Keratinocyte (primary cell): ENCODE measurements around the gene ATP5F1D. TPM values are rescaled to one million over a fixed set of nuclear protein-coding genes. Genes with fewer than 3 reads are reported as not detected.

ENCODE experiments used
- DNase-seq: peaks from one replicate; pipeline ENCODE4 v3.0.0-alpha.2; 2011; ENCODE audit warnings: low read depth, missing footprints, low spot score
- FAIRE-seq: peaks from 2 replicates; lab custom pipeline; 2011; peaks lifted over from hg19 to GRCh38; lab: Jason Lieb, UNC
- H2AFZ ChIP-seq: 2 replicates; pipeline ENCODE4 v1.6.0; 2012; ENCODE audit warnings: low read length, control low read depth, inconsistent platforms; ENCODE audit not compliant: control insufficient read depth
- H3K27ac ChIP-seq: 2 replicates; pipeline ENCODE4 v1.5.1; 2011; ENCODE audit warnings: low read length; ENCODE audit not compliant: control insufficient read depth, insufficient read depth
- H3K27me3 ChIP-seq: 3 replicates; pipeline ENCODE4 v1.6.0; 2011; ENCODE audit warnings: low read length; ENCODE audit not compliant: control insufficient read depth, insufficient read depth; ENCODE audit errors: extremely low read depth
- H3K36me3 ChIP-seq, 2 experiments: 2 replicates in 1 of 2; 3 replicates in 1 of 2; pipeline ENCODE4 v1.5.1; 2011; ENCODE audit warnings: low read length in 2 of 2, mild to moderate bottlenecking in 1 of 2; ENCODE audit not compliant: control insufficient read depth in 2 of 2, insufficient read depth in 2 of 2; ENCODE audit errors: extremely low read depth in 1 of 2
- H3K4me1 ChIP-seq: 3 replicates; pipeline ENCODE4 v1.5.1; 2011; ENCODE audit warnings: low read length; ENCODE audit not compliant: control insufficient read depth, insufficient read depth; ENCODE audit errors: extremely low read depth
- H3K4me2 ChIP-seq: 3 replicates; pipeline ENCODE4 v1.6.0; 2011; ENCODE audit warnings: low read depth, low read length; ENCODE audit not compliant: control insufficient read depth, insufficient read depth; ENCODE audit errors: extremely low read depth
- H3K4me3 ChIP-seq, 3 experiments: fragments of 200-600 bp in 1 of 3; sonication (generic) in 1 of 3; 2 replicates in 2 of 3; 3 replicates in 1 of 3; pipeline ENCODE4 v1.5.1; 2011 to 2016; ENCODE audit warnings: low read length in 3 of 3, mild to moderate bottlenecking in 3 of 3, control low read depth in 2 of 3, inconsistent platforms in 1 of 3, low read depth in 1 of 3, mixed read lengths in 1 of 3, mixed run types in 1 of 3, moderate library complexity in 1 of 3; ENCODE audit not compliant: control insufficient read depth in 2 of 3, insufficient read depth in 2 of 3; ENCODE audit errors: extremely low read depth in 1 of 3
- H3K79me2 ChIP-seq: 2 replicates; pipeline ENCODE4 v1.6.0; 2012; ENCODE audit warnings: low read length; ENCODE audit not compliant: control insufficient read depth, insufficient read depth
- H3K9ac ChIP-seq: 3 replicates; pipeline ENCODE4 v1.6.0; 2011; ENCODE audit warnings: low read length; ENCODE audit not compliant: control insufficient read depth, insufficient read depth; ENCODE audit errors: extremely low read depth
- H3K9me1 ChIP-seq: 3 replicates; pipeline ENCODE4 v1.6.0; 2011; ENCODE audit warnings: low read length; ENCODE audit not compliant: control insufficient read depth, insufficient read depth; ENCODE audit errors: extremely low read depth
- H3K9me3 ChIP-seq: 2 replicates; pipeline ENCODE4 v1.5.1; 2012; ENCODE audit warnings: low read depth, low read length; ENCODE audit not compliant: control insufficient read depth
- H4K20me1 ChIP-seq: 3 replicates; pipeline ENCODE4 v1.6.0; 2011; ENCODE audit warnings: low read length; ENCODE audit not compliant: control insufficient read depth, insufficient read depth; ENCODE audit errors: extremely low read depth
- CTCF ChIP-seq, 3 experiments: IDR thresholded peaks in 1 of 3; conservative IDR thresholded peaks in 1 of 3; optimal IDR thresholded peaks in 1 of 3; 2 replicates in 2 of 3; 3 replicates in 1 of 3; pipeline versions ENCODE3 to v1.5.1; 2011; ENCODE audit warnings: low read length in 3 of 3, mild to moderate bottlenecking in 3 of 3, moderate library complexity in 2 of 3, control low read depth in 1 of 3, inconsistent platforms in 1 of 3; ENCODE audit not compliant: insufficient read depth in 2 of 3; ENCODE audit errors: extremely low read depth in 1 of 3
- EZH2 ChIP-seq: IDR thresholded peaks from one replicate; pipeline ENCODE4 v1.6.1; 2012; ENCODE audit warnings: inconsistent platforms, mild to moderate bottlenecking, low read length, moderate library complexity
- dilution Hi-C: fragments of 300-500 bp; cut with MboI; formaldehyde crosslinking; loops from one replicate; pipeline ENCODE4 v1.7.0; 2020; ENCODE audit warnings: low sequenced_read_pairs; ENCODE audit not compliant: extremely low pct_ligation_motif_present
- polyA plus RNA-seq, 5 experiments: library from polyadenylated mRNA; depleted of rRNA in 3 of 5; stranded (reverse) in 3 of 5; stranded (forward) in 1 of 5; unstranded in 1 of 5; fragments of >200 nt; gene quantifications; 1 replicate in 1 of 5; 2 replicates in 3 of 5; 3 replicates in 1 of 5; pipeline versions ENCODE4 v1.2.1 to v1.2.3, GENCODE V29; 2011 to 2012; ENCODE audit warnings: missing spikeins in 2 of 5, low read depth in 1 of 5, low replicate concordance in 1 of 5

Gene ATP5F1D
- polyA plus RNA-seq, 1 donor (not counting 4 experiments of a cell fraction or from before 2014, with no cell fraction given) = 51.3 TPM

DNA sequence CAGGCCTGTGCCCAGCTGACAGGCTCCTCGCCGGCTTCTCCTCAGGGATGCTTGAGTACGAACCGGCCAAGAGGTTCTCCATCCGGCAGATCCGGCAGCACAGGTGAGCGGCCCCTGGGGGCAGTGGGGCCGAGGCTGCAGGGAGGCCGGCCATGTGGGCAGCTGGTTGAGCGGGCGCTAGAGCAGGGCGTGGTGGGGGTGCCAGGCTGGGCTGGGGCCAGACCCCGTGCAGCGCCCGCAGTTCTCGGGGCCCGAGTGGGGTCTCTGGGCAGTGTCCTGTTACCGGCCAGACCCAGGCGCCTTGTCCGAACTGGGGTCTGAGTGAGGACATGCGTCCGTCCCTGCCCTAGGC, 19.7 kb upstream of the ATP5F1D start:
- FAIRE-seq (no peak), DNase-seq (no peak)
- no peak overlapping the region for H3K4me2 ChIP-seq
- H3K4me3 ChIP-seq = no peak overlapping the region
- peaks cover 29% of the 10 kb centered on the region for H3K79me2 ChIP-seq
- no peaks in the 10 kb centered on the region for H3K27me3 ChIP-seq
- no peak overlapping the region for H3K9ac ChIP-seq
- no peak for TF ChIP-seq CTCF (optimal IDR thresholded peaks at IDR 0.05 in 1 of 3, IDR thresholded peaks at IDR 0.05 in 1 of 3, conservative IDR thresholded peaks at IDR 0.05 in 1 of 3; ENCODE audit: extremely low read depth in 1 of 3, insufficient read depth in 2 of 3, low read length in 3 of 3)
- TF ChIP-seq EZH2 = no peak
- H4K20me1 ChIP-seq = peaks cover 5% of the 10 kb centered on the region
- H2AFZ ChIP-seq = no peak overlapping the region
- H3K27ac ChIP-seq = no peak overlapping the region
- H3K36me3 ChIP-seq = peaks cover 24% of the 10 kb centered on the region in 2 experiments
- H3K9me1 ChIP-seq = no peaks in the 10 kb centered on the region
- no peaks in the 10 kb centered on the region for H3K9me3 ChIP-seq
- dilution Hi-C loops = no loop called here
- H3K4me1 ChIP-seq = peaks cover 1% of the 10 kb centered on the region

GRCh38 chr19:1222394-1222793, 19.2 kb upstream of the ATP5F1D start:
- TF ChIP-seq EZH2 (no peak), CTCF (optimal IDR thresholded peaks at IDR 0.05 in 1 of 3, IDR thresholded peaks at IDR 0.05 in 1 of 3, conservative IDR thresholded peaks at IDR 0.05 in 1 of 3; ENCODE audit: extremely low read depth in 1 of 3, insufficient read depth in 2 of 3, low read length in 3 of 3) (no peak)
- Histone ChIP-seq H3K36me3 (peaks cover 23 to 24% of the 10 kb centered on the region in 2 experiments), H4K20me1 (peaks cover 5% of the 10 kb centered on the region), H3K27me3 (no peaks in the 10 kb centered on the region), H3K27ac (no peak overlapping the region), H3K79me2 (peaks cover 24% of the 10 kb centered on the region), H3K4me1 (no peaks in the 10 kb centered on the region), H3K4me2 (no peak overlapping the region), H3K9me3 (no peaks in the 10 kb centered on the region), H3K9me1 (no peaks in the 10 kb centered on the region), H2AFZ (no peak overlapping the region), H3K4me3 (no peak overlapping the region), H3K9ac (no peak overlapping the region)
- no peak for DNase-seq
- no peak for FAIRE-seq
- dilution Hi-C loops = no loop called here
